ENCODE results near the gene LGALS7. TPM values are rescaled to one million over a fixed set of nuclear protein-coding genes. Genes with fewer than 3 reads are reported as not detected.

LGALS7 gene
- total RNA-seq, 1 donor from 2014 or later = not detected

DNA sequence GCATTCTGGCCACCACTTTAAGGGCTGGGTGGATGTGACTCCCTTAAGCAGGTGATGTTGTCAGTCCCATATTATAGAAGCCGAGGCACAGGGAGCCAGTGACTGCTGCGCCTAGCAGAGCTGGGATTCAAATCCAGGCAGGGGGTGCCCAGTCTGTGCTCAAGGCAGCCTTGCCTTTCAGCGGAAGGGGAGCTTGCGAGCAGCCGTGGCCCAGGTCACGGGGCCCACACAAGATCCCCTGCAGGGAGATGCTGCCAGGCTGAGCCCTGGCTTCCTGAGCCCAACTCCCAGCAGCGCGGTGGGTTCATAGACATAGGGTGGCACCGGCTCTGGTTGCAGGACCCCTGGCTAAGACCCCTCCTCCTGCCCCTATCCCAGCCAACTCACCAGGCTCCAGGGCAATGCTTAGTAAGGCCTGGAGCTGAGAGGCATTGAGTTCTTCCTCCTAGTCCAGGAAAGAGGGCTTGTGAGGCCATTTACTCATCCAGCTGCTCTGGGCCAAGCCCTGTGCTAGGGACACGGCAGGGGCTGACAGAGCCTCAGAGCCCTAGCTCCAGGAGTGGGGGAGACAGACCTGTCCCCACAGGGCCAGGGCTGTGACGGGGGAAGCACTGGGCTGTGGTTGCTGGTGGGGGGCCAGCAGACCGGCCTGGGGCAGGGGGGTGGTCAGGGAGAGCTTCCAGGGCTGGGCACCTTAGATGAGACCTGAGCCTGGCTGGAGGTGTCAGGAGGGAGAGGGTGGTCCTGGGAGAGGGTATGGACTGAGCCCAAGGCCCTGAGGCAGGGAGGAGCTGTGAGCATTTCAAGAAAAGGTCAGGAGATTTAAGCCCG is 38.7 kb downstream of the LGALS7 start:
- Histone ChIP-seq H3K4me1 (ENCODE audit: insufficient read depth, low read length) (peaks cover 24% of the 10 kb centered on the region), H3K27ac (ENCODE audit: low read depth, low read length) (peak overlapping the region; percentile 47), H3K9me3 (ENCODE audit: insufficient read depth, low read depth, low read length) (no peaks in the 10 kb centered on the region), H3K36me3 (ENCODE audit: insufficient read depth, low read length) (peaks cover 19% of the 10 kb centered on the region), H3K27me3 (ENCODE audit: insufficient read depth, low read length) (no peaks in the 10 kb centered on the region), H2AFZ (ENCODE audit: low read depth, low read length) (no peak overlapping the region), H3K79me2 (ENCODE audit: insufficient read depth, low read length) (peaks cover 5% of the 10 kb centered on the region), H3K4me3 (ENCODE audit: insufficient read depth, low read depth, low read length) (no peak overlapping the region), H3K4me2 (ENCODE audit: low read length) (peak overlapping the region; percentile 64), H3K9ac (ENCODE audit: low read length) (no peak overlapping the region), H4K20me1 (ENCODE audit: insufficient read depth, low read length) (peaks cover 47% of the 10 kb centered on the region)
- Mint-ChIP-seq H3K9me3 (ENCODE audit: unreplicated experiment) (peaks cover 4% of the 10 kb centered on the region), H3K4me1 (ENCODE audit: low read depth, unreplicated experiment) (peaks cover 1% of the 10 kb centered on the region), H3K27me3 (ENCODE audit: low read depth, unreplicated experiment) (peaks cover 5% of the 10 kb centered on the region), H3K4me3 (ENCODE audit: unreplicated experiment) (peak overlapping the region; percentile 11), H3K36me3 (ENCODE audit: low read depth, unreplicated experiment) (peaks cover 14% of the 10 kb centered on the region), H3K27ac (ENCODE audit: unreplicated experiment) (peak overlapping the region; percentile 69)
- DNase-seq (ENCODE audit: low read depth) = no peak
- no peak for FAIRE-seq
- TF ChIP-seq EZH2 (IDR thresholded peaks at IDR 0.05; ENCODE audit: insufficient read depth, low read length) = no peak
- TF ChIP-seq, protein P1, sequence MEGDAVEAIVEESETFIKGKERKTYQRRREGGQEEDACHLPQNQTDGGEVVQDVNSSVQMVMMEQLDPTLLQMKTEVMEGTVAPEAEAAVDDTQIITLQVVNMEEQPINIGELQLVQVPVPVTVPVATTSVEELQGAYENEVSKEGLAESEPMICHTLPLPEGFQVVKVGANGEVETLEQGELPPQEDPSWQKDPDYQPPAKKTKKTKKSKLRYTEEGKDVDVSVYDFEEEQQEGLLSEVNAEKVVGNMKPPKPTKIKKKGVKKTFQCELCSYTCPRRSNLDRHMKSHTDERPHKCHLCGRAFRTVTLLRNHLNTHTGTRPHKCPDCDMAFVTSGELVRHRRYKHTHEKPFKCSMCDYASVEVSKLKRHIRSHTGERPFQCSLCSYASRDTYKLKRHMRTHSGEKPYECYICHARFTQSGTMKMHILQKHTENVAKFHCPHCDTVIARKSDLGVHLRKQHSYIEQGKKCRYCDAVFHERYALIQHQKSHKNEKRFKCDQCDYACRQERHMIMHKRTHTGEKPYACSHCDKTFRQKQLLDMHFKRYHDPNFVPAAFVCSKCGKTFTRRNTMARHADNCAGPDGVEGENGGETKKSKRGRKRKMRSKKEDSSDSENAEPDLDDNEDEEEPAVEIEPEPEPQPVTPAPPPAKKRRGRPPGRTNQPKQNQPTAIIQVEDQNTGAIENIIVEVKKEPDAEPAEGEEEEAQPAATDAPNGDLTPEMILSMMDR (IDR thresholded peaks at IDR 0.05; ENCODE audit: insufficient read depth, low read depth, low read length) = no peak

GRCh38 chr19:38734176-38734425 is 39.2 kb downstream of the LGALS7 start:
- Histone ChIP-seq H2AFZ (ENCODE audit: low read depth, low read length) (no peak overlapping the region), H3K4me3 (ENCODE audit: insufficient read depth, low read depth, low read length) (no peak overlapping the region), H3K4me1 (ENCODE audit: insufficient read depth, low read length) (peaks cover 24% of the 10 kb centered on the region), H3K79me2 (ENCODE audit: insufficient read depth, low read length) (peaks cover 5% of the 10 kb centered on the region), H3K27me3 (ENCODE audit: insufficient read depth, low read length) (no peaks in the 10 kb centered on the region), H4K20me1 (ENCODE audit: insufficient read depth, low read length) (peaks cover 47% of the 10 kb centered on the region), H3K9ac (ENCODE audit: low read length) (no peak overlapping the region), H3K9me3 (ENCODE audit: insufficient read depth, low read depth, low read length) (no peaks in the 10 kb centered on the region), H3K27ac (ENCODE audit: low read depth, low read length) (no peak overlapping the region), H3K36me3 (ENCODE audit: insufficient read depth, low read length) (peaks cover 19% of the 10 kb centered on the region), H3K4me2 (ENCODE audit: low read length) (peak overlapping the region; percentile 64)
- no peak for TF ChIP-seq EZH2 (IDR thresholded peaks at IDR 0.05; ENCODE audit: insufficient read depth, low read length)
- TF ChIP-seq, protein P1 (IDR thresholded peaks at IDR 0.05; ENCODE audit: insufficient read depth, low read depth, low read length) = no peak
- no peak for FAIRE-seq
- Mint-ChIP-seq H3K4me1 (ENCODE audit: low read depth, unreplicated experiment) (peaks cover 1% of the 10 kb centered on the region), H3K9me3 (ENCODE audit: unreplicated experiment) (peaks cover 4% of the 10 kb centered on the region), H3K27me3 (ENCODE audit: low read depth, unreplicated experiment) (peaks cover 5% of the 10 kb centered on the region), H3K36me3 (ENCODE audit: low read depth, unreplicated experiment) (peaks cover 16% of the 10 kb centered on the region), H3K27ac (ENCODE audit: unreplicated experiment) (peak overlapping the region; percentile 69), H3K4me3 (ENCODE audit: unreplicated experiment) (no peak overlapping the region)
- DNase-seq (ENCODE audit: low read depth) = no peak

Measured in astrocyte (in vitro differentiated cells and primary cell).